Dedifferentiated amniotic fluid mesenchymal stem cell (primary cell): ENCODE data around the gene ADAMTSL5.
"Not testable (repeated sequence)": the region's sequence is repeated elsewhere in the genome, so short reads cannot be mapped to it uniquely, and the experiment has no call there.

ENCODE experiments used
- DNase-seq: peaks from one replicate; pipeline ENCODE4 v3.0.0-alpha.2; 2016; ENCODE audit errors: extremely low spot score

ADAMTSL5 gene

GRCh38 chr19:1512671-1513498 is at the start of gene ADAMTSL5:
TSS of gene ADAMTSL5 (minus strand) at chr19:1513019. CDS start at chr19:1510943, 2,076 bp downstream.
- peak; percentile 18 for DNase-seq

GRCh38 chr19:1561236-1561842 is 48.5 kb upstream of the ADAMTSL5 start:
- no peak for DNase-seq

DNA sequence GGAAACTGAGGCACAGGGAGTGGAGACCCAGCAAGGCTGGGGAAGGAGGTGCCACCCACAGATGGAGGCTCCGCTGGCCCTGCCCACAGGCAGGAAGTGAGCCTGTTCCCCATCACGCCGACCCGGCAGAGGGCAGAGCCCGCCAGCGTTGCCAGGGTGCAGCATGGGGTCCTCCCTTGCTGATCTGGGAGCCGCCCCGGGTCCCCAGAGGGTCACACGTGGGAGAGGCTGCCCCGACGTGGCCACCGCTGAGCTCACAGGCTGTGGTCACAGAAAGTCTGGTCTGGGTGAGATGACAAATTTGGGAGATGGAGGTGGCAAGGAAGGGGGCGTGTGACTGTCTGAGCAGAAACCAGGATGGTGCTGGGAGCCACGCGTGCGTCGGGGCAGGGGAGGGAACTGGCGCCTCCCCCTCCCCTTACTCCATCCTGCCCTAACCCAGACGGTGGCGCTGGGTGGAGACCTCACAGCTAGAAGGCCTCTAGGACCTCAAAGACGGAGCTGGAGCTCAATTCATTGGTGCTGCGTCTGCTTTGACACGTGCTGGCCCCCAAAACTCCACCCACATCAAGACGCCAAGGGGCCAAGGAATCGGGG is 47.6 kb upstream of the ADAMTSL5 start:
- no peak for DNase-seq

DNA sequence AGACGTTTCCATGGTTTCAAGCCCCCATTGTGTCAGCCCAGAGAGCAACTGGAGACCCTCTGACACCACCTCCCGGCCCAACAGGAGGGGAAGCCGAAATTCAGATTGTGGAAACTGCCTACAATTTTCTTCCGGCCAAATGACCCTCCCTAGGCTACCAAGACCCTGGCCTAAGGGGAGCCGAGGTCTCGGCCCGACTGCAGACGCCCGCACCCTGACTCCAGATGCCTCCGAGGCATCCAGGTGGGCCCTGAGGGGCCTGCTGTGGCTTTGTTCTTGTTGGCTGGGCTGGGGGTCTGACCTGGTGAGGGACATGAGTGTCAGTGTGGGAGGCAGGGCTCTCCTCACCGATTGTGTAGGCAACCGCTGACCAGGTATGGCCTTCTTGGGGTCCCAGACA is 45.7 kb upstream of the ADAMTSL5 start:
- DNase-seq, result no peak

DNA sequence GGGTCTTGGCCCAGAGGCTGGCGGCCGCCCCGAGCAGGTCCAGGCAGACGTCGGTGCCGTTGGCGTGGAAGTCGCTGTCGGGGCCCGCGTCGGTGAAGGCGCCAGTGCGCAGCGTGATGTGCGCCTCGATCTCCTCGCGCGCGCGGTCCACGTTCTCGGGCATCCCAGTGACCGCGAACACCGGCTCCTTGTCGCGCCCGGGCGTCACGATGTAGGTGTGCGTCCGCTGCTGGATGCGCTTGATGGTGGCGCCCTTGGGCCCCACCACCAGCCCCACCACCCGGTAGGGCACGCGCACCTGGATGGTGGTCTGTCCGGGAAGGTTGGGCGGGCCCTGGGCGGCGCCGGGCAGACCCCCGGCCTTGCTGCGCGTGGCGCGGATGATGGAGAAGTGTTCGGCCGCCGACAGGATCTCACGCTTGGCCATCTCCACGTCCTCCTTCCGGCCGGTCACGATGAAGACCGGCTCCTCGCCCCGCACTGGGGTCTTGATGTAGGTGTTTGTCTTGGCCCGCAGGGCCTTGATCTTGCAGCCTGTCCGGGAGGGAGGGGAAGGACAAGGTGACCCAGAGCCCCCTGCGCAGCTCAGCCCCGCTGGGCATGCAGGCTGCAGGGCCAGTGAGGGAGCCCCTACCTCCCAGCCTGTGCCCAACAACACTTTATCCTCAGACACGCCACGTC is 43.7 kb upstream of the ADAMTSL5 start:
- no peak for DNase-seq

- DNase-seq, result no peak
Measured at GRCh38 chr19:1555487-1556389, 42.9 kb upstream of the ADAMTSL5 start.

DNA sequence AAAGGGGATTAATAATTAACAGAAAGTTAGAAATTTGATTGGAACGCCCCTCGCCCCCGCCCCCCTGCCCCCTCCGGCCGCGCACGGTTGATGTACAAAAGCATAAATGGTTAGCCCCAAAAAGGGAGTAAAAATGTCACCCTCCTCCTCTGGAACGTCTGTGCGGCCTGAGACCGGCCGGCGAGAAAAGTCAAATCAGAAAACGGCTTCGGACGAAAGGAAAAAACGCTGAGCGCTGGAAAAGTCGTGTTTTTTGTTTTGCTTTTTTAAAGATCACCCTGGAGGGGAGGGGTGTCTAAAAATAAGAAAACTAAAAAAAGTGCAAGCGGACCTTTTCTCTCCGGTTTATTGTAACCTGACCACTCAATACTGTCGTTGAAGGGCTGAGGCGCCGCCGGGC is 42.1 kb upstream of the ADAMTSL5 start:
- no peak for DNase-seq

DNA sequence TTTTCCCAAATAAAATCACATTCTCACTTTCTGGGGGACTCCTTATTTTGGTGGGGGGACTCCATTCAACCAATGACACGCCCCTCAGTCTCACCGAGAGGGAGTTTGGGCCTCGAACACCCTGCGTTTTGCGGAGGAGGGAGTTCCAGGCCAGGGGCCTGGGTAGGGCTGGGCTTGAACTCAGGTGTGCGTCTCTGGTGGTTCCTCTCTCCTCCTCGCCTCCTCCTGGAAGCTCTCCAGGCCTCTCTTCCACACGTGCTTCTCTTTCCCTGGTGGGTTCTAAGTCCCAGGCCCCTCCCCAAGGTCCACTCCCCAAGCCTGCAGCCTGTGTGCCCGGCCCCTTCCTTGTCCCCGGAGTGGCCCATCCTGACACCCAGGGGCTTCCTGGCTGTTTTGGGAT is 40.6 kb upstream of the ADAMTSL5 start:
- no peak for DNase-seq

GRCh38 chr19:1551068-1552040 is 38.5 kb upstream of the ADAMTSL5 start:
- DNase-seq, result no peak

DNA sequence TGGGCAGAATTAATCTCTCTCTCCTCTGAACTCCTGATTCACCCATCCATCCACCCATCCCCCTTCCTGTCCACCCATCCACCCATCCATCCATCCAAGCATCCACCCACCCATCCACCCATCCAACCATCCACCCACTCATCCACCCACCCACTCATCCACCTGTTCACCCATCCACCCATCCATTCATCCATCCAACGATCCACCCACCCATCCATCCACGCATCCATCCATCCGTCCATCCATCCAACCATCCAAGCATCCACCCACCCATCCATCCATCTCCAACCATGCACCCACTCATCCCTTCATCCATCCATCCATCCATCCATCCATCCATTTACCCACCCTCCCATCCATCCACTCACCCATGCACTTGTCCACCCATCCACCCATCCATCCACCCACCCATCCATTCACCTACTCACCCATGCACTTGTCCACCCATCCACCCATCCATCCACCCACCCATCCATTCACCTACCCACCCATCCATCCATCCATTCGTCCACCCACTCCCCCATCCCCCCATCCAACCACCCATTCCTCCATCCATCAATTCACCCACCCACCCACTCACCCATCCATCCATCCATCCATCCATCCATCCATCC is 36.6 kb upstream of the ADAMTSL5 start:
- no peak for DNase-seq

DNA sequence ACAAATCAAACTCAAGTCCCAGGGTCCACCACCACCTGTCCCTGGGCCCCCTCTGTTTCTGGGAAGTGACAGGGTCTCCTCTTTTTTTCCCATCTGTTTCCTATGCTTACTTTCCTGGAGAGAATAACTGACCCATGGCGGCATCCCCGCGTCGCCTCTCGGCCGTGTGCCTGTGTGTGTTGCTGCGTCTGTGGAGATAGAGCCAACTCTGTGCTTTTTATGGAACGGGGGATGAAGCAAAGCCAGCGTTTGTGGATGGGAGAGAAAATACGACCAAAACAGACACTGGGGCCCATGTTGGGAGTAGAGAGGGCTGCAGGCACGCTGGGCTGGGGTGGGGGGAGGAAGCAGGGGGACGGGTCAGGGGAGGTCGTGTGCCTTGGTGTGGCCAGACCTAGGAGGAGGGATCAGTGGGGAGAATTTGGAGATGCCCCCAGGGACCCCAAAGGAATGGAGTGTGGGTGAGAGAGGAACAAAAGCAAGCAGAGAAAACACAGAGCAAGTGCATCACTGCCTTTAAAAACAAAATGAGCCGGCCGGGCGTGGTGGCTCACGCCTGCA is 27.6 kb upstream of the ADAMTSL5 start:
- DNase-seq, result no peak

- not testable (repeated sequence) for DNase-seq
Measured at GRCh38 chr19:1539749-1540148, 26.9 kb upstream of the ADAMTSL5 start.

DNA sequence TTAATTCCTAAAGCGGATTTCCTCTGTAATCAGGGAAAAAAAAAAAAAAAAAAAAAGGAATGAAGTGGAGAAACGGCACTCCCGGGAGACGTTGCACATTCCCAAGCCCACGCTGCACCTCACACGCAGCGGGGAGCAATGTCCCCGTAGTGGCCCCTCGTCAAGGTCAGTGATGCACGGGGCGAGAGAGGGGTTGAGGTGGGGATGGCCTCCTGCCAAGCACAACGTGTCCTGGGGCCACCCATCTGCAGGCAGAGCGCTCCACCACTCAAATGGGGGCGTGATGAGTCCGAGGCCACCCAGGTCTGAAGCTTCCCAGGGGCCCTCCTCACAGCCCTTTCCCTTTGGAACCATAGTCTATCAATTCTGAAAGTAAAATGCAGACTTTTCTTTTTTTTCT is 26.2 kb upstream of the ADAMTSL5 start:
- DNase-seq, result no peak

DNA sequence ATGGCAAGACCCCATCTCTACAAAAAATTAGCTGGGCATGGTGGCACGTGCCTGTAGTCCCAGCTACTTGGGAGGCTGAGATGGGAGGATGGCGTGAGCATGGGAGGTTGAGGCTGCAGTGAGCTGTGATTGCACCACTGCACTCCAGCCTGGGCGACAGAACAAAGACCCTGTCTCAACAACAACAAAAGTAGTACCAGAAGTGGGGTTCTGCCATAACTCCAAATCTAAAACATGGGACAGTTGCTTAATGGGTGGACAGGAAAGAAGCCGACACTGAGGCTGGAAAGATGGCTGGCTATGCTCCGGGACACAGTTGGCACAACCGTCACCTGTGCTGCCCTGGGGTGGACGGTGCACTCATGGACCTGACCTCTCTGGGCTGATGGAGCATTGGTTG is 22.9 kb upstream of the ADAMTSL5 start:
- not testable (repeated sequence) for DNase-seq

DNA sequence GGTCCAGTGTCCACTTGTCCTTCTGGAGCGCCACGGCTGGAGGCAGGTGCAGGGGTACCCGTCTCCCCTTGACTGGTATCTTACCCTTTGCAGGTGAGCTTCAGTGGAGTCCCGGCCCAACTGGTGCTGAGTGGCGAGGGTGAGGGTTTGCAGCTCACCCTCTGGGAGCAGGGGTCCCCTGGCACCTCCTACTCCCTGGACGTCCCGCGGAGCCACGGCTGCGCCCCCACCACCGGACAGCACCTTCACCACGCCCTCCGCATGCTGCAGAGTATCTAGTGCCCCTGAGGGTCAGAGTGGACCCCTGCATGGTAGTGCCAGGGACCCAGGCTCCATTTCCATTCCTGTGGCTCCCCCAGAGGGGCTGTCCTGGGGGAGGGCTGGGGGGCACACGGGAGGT is 22.2 kb upstream of the ADAMTSL5 start:
- no peak for DNase-seq

DNA sequence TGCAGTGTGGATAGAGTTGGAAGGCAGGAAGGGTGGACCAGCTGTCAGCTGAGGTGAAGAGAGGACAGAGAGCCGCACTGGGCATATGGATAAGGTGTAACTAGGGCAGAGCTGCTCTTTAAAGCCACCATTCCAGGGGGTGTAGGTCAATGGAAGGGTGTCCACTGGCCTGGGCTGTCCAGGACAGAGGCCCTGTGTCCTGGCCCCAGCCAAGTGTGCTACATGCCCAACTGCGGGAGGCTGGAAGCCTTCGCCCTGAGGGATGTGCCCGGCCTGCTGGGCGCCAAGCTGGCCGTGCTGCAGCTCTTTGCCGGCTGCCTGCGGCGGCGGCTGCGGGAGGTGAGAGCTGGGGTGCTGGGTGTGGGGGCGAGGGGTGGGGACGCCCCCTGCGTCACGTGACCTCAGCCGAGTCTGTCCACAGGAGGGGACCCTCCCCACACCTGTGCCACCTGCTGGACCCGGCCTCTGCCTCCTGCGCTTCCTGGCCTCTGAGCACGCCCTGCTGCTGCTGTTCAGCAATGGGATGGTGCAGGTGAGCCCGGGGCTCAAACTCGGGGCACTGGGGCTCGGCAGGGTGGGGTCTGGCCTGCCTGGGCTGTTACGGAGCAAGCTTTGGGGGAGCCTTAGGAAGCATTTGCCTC is 20.8 kb upstream of the ADAMTSL5 start:
- DNase-seq, result no peak

DNA sequence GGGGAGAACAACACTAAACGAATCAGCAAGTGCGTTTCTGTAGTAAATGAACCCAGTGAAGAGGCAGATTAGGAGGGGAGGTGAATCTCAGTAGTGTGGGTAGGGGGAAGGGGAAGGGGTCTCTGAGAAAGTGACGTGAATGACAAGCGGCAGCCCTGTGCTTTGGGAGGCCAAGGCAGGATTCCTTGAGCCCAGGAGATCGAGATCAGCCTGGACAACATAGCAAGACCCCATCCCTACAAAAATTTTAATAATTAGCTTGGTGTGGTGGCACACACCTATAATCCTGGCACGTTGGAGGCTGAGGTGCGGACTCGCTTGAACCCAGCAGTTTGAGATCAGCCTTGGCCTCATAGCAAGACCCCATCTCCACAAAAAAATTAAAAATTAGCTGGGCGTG is 19.2 kb upstream of the ADAMTSL5 start:
- DNase-seq, result no peak

- DNase-seq, result no peak
Measured at GRCh38 chr19:1531587-1531986, 18.8 kb upstream of the ADAMTSL5 start.

DNA sequence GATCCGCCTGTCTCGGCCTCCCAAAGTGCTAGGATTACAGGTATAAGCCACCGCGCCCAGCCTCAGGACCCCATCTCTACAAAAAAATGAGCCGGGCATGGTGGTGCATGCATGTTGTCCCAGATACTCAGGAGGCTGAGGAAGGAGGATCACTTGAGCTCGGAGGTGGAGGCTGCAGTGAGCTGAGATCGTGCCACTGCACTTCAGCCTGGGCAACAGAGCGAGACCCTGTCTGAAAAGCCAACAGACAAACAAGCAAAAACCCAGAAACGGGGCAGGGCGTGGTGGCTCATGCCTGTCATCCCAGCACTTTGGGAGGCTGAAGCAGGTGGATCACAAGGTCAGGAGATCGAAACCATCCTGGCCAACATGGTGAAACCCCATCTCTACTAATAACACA is 18.0 kb upstream of the ADAMTSL5 start:
- not testable (repeated sequence) for DNase-seq
